Measurements from ENCODE around the gene ANGPTL4.

DNA sequence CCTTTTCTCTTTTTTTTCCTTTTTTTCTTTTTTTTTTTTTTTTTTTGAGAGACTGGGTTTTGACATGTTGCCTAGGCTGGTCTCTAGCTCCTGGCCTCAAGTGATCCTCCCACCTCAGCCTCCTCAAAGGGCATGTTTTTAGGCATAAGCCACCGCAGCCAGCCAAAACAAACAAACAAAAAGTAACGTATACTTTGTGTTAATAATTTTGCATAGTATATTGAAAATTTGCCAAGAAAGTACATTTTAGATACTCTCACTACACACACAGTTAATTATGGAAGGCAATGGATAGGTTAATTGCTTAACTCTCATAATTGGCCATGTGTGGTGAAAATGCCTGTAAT lies 24.6 kb downstream of the ANGPTL4 start:
- no peak for TF ChIP-seq EP300 (IDR thresholded peaks at IDR 0.05; ENCODE audit: borderline replicate concordance)
- TF ChIP-seq, protein P1, sequence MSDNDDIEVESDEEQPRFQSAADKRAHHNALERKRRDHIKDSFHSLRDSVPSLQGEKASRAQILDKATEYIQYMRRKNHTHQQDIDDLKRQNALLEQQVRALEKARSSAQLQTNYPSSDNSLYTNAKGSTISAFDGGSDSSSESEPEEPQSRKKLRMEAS (IDR thresholded peaks at IDR 0.05), result no peak
- TF ChIP-seq, protein P2, sequence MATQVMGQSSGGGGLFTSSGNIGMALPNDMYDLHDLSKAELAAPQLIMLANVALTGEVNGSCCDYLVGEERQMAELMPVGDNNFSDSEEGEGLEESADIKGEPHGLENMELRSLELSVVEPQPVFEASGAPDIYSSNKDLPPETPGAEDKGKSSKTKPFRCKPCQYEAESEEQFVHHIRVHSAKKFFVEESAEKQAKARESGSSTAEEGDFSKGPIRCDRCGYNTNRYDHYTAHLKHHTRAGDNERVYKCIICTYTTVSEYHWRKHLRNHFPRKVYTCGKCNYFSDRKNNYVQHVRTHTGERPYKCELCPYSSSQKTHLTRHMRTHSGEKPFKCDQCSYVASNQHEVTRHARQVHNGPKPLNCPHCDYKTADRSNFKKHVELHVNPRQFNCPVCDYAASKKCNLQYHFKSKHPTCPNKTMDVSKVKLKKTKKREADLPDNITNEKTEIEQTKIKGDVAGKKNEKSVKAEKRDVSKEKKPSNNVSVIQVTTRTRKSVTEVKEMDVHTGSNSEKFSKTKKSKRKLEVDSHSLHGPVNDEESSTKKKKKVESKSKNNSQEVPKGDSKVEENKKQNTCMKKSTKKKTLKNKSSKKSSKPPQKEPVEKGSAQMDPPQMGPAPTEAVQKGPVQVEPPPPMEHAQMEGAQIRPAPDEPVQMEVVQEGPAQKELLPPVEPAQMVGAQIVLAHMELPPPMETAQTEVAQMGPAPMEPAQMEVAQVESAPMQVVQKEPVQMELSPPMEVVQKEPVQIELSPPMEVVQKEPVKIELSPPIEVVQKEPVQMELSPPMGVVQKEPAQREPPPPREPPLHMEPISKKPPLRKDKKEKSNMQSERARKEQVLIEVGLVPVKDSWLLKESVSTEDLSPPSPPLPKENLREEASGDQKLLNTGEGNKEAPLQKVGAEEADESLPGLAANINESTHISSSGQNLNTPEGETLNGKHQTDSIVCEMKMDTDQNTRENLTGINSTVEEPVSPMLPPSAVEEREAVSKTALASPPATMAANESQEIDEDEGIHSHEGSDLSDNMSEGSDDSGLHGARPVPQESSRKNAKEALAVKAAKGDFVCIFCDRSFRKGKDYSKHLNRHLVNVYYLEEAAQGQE (IDR thresholded peaks at IDR 0.05; ENCODE audit: low read depth), result no peak
- TF ChIP-seq, protein P3, sequence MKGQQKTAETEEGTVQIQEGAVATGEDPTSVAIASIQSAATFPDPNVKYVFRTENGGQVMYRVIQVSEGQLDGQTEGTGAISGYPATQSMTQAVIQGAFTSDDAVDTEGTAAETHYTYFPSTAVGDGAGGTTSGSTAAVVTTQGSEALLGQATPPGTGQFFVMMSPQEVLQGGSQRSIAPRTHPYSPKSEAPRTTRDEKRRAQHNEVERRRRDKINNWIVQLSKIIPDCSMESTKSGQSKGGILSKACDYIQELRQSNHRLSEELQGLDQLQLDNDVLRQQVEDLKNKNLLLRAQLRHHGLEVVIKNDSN (IDR thresholded peaks at IDR 0.05), result no peak
- TF ChIP-seq CEBPB (IDR thresholded peaks at IDR 0.05), result no peak
- TF ChIP-seq NFIC (IDR thresholded peaks at IDR 0.05), result no peak
- TF ChIP-seq YY1 (IDR thresholded peaks at IDR 0.05; ENCODE audit: low read depth), result no peak
- TF ChIP-seq EGR1 (IDR thresholded peaks at IDR 0.05), result no peak
- no peak for TF ChIP-seq TAF1 (IDR thresholded peaks at IDR 0.05; ENCODE audit: low read depth)
- TF ChIP-seq FOXM1 (IDR thresholded peaks at IDR 0.05; ENCODE audit: borderline replicate concordance, low read depth), result no peak
- no peak for TF ChIP-seq ZBTB7A (IDR thresholded peaks at IDR 0.05; ENCODE audit: low read depth)
- TF ChIP-seq TEAD4 (IDR thresholded peaks at IDR 0.05), result no peak
